SK-N-MC (cell line): ENCODE data around the gene FAM118A.
"Not testable (repeated sequence)": the region's sequence is repeated elsewhere in the genome, so short reads cannot be mapped to it uniquely, and the experiment has no call there.

Source experiments
- EZH2 ChIP-seq: fragments of 200-600 bp; sonication (generic); IDR thresholded peaks from one replicate; pipeline ENCODE4 v1.6.1; 2017; ENCODE audit warnings: antibody characterized with exemption
- FOXP2 ChIP-seq: optimal IDR thresholded peaks from 2 replicates; pipeline ENCODE3; 2011; ENCODE audit warnings: mild to moderate bottlenecking, moderate library complexity; ENCODE audit not compliant: insufficient read depth; ENCODE audit errors: extremely low read length, control extremely low read depth
- POLR2AphosphoS5 ChIP-seq: IDR thresholded peaks from 2 replicates; pipeline ENCODE4 v1.6.1; 2012; ENCODE audit warnings: mild to moderate bottlenecking, low read depth, low read length, borderline replicate concordance

DNA sequence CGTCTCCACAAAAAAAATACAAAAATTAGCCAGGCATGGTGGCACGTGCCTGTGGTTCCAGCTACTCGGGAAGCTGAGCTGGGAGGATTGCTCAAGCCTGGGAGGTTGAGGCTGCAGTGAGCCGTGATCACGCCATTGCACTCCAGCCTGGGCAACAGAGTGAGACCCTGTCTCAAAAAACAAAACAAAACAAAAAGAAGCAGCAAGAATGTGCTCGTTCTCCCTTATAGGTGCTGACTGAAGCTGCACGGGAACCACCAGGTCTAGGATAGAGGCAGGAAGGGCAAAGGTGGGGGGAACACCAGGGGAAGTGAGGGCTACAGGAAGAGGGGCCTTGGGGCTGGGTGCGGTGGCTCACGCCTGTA, 49.4 kb upstream of the FAM118A start:
- not testable (repeated sequence) for TF ChIP-seq EZH2, POLR2AphosphoS5, FOXP2
